IPS-20b (cell line): ENCODE results near the gene CPEB2.

Experiments
- H3K27ac ChIP-seq: one replicate; pipeline ENCODE4 v1.5.1; 2013; ENCODE audit warnings: low read length
- H3K27me3 ChIP-seq: 2 replicates; pipeline ENCODE4 v1.6.1; 2013; ENCODE audit warnings: mild to moderate bottlenecking, low read length, inconsistent platforms; ENCODE audit not compliant: insufficient read depth
- H3K36me3 ChIP-seq: 2 replicates; pipeline ENCODE4 v1.6.1; 2013; ENCODE audit warnings: low read depth, mild to moderate bottlenecking, inconsistent platforms, low read length, moderate library complexity; ENCODE audit not compliant: insufficient read depth
- H3K4me1 ChIP-seq: 2 replicates; pipeline ENCODE4 v1.6.1; 2013; ENCODE audit warnings: mild to moderate bottlenecking, control low read depth, inconsistent platforms, low read length, moderate library complexity; ENCODE audit not compliant: insufficient read depth
- H3K4me3 ChIP-seq: 2 replicates; pipeline ENCODE4 v1.5.1; 2013; ENCODE audit warnings: mild to moderate bottlenecking, low read length, inconsistent platforms
- H3K9ac ChIP-seq: 2 replicates; pipeline ENCODE4 v1.6.1; 2013; ENCODE audit warnings: low read depth, mild to moderate bottlenecking, inconsistent platforms, low read length, moderate library complexity
- H3K9me3 ChIP-seq: 2 replicates; pipeline ENCODE4 v1.6.1; 2013; ENCODE audit warnings: mild to moderate bottlenecking, low read depth, low read length, inconsistent platforms; ENCODE audit not compliant: insufficient read depth

Gene CPEB2

GRCh38 chr4:15001869-15002658 lies at the start of gene CPEB2:
Gene CPEB2 (plus strand): TSS chr4:15002481. CDS start chr4:15002674, 193 bp downstream.
- Histone ChIP-seq H3K9me3 (no peaks in the 10 kb centered on the region), H3K4me3 (peak within 1 kb of the TSS; percentile 84), H3K4me1 (peaks cover 16% of the 10 kb centered on the region), H3K27ac (no peak within 1 kb of the TSS), H3K9ac (peak within 1 kb of the TSS; percentile 56), H3K36me3 (no peaks in the 10 kb centered on the region), H3K27me3 (peaks cover 42% of the 10 kb centered on the region)

- no peaks in the 10 kb centered on the region for H3K27me3 ChIP-seq
- H3K27ac ChIP-seq: no peak overlapping the region
- H3K4me1 ChIP-seq: no peaks in the 10 kb centered on the region
- H3K9me3 ChIP-seq: no peaks in the 10 kb centered on the region
- H3K36me3 ChIP-seq: no peaks in the 10 kb centered on the region
- H3K4me3 ChIP-seq: no peak overlapping the region
- no peak overlapping the region for H3K9ac ChIP-seq
Observed at GRCh38 chr4:14958436-14958835, 43.8 kb upstream of the CPEB2 start.

- Histone ChIP-seq H3K4me1 (no peaks in the 10 kb centered on the region), H3K36me3 (no peaks in the 10 kb centered on the region), H3K9me3 (no peaks in the 10 kb centered on the region), H3K27ac (no peak overlapping the region), H3K9ac (no peak overlapping the region), H3K27me3 (no peaks in the 10 kb centered on the region), H3K4me3 (no peak overlapping the region)
Observed at GRCh38 chr4:14961292-14961691, 41.0 kb upstream of the CPEB2 start.

- Histone ChIP-seq H3K4me1 (no peaks in the 10 kb centered on the region), H3K27me3 (no peaks in the 10 kb centered on the region), H3K36me3 (no peaks in the 10 kb centered on the region), H3K9ac (no peak overlapping the region), H3K4me3 (no peak overlapping the region), H3K27ac (no peak overlapping the region), H3K9me3 (no peaks in the 10 kb centered on the region)
Observed at GRCh38 chr4:14965071-14965470, 37.2 kb upstream of the CPEB2 start.

GRCh38 chr4:14967982-14968381 lies 34.3 kb upstream of the CPEB2 start:
- Histone ChIP-seq H3K27ac (no peak overlapping the region), H3K27me3 (no peaks in the 10 kb centered on the region), H3K4me1 (no peaks in the 10 kb centered on the region), H3K9me3 (no peaks in the 10 kb centered on the region), H3K9ac (no peak overlapping the region), H3K4me3 (no peak overlapping the region), H3K36me3 (no peaks in the 10 kb centered on the region)

GRCh38 chr4:14977830-14978229 lies 24.5 kb upstream of the CPEB2 start:
- Histone ChIP-seq H3K4me1 (no peaks in the 10 kb centered on the region), H3K9ac (no peak overlapping the region), H3K27me3 (no peaks in the 10 kb centered on the region), H3K4me3 (no peak overlapping the region), H3K27ac (no peak overlapping the region), H3K9me3 (no peaks in the 10 kb centered on the region; the same call in 1 of the 2 replicates), H3K36me3 (no peaks in the 10 kb centered on the region)

GRCh38 chr4:14984448-14984847 lies 17.8 kb upstream of the CPEB2 start:
- H3K27me3 ChIP-seq: 0 out of 2 replicates have a peak, but pooled peaks cover 4% of the 10 kb centered on the region
- H3K9ac ChIP-seq: no peak overlapping the region
- no peak overlapping the region for H3K4me3 ChIP-seq
- no peak overlapping the region for H3K27ac ChIP-seq
- H3K4me1 ChIP-seq: no peaks in the 10 kb centered on the region; the same call in 1 of the 2 replicates
- no peaks in the 10 kb centered on the region for H3K36me3 ChIP-seq
- no peaks in the 10 kb centered on the region for H3K9me3 ChIP-seq

GRCh38 chr4:14985161-14985560 lies 17.1 kb upstream of the CPEB2 start:
- H3K4me3 ChIP-seq: no peak overlapping the region

GRCh38 chr4:14985843-14986242 lies 16.4 kb upstream of the CPEB2 start:
- Histone ChIP-seq H3K9me3 (no peaks in the 10 kb centered on the region), H3K36me3 (no peaks in the 10 kb centered on the region), H3K27ac (no peak overlapping the region), H3K4me1 (no peaks in the 10 kb centered on the region; the same call in 1 of the 2 replicates), H3K9ac (no peak overlapping the region), H3K4me3 (no peak overlapping the region), H3K27me3 (0 out of 2 replicates have a peak, but pooled peaks cover 4% of the 10 kb centered on the region)

More at GRCh38 chr4:14985161-14985560, 17.1 kb upstream of the CPEB2 start:
- Histone ChIP-seq H3K27me3 (0 out of 2 replicates have a peak, but pooled peaks cover 4% of the 10 kb centered on the region), H3K9me3 (no peaks in the 10 kb centered on the region), H3K9ac (no peak overlapping the region), H3K27ac (no peak overlapping the region), H3K4me1 (no peaks in the 10 kb centered on the region; the same call in 1 of the 2 replicates), H3K36me3 (no peaks in the 10 kb centered on the region)

- H3K4me3 ChIP-seq: no peak overlapping the region
- H3K9me3 ChIP-seq: no peaks in the 10 kb centered on the region
- no peaks in the 10 kb centered on the region for H3K36me3 ChIP-seq
- H3K27me3 ChIP-seq: 0 out of 2 replicates have a peak, but pooled peaks cover 4% of the 10 kb centered on the region
- no peaks in the 10 kb centered on the region; the same call in 1 of the 2 replicates for H3K4me1 ChIP-seq
- no peak overlapping the region for H3K27ac ChIP-seq
- H3K9ac ChIP-seq: no peak overlapping the region
Observed at GRCh38 chr4:14987054-14987453, 15.2 kb upstream of the CPEB2 start.

- no peaks in the 10 kb centered on the region for H3K36me3 ChIP-seq
- peaks cover 4% of the 10 kb centered on the region for H3K4me1 ChIP-seq
- no peak overlapping the region for H3K27ac ChIP-seq
- H3K27me3 ChIP-seq: 0 out of 2 replicates have a peak, but pooled peaks cover 4% of the 10 kb centered on the region
- H3K4me3 ChIP-seq: no peak overlapping the region
- H3K9me3 ChIP-seq: no peaks in the 10 kb centered on the region
- H3K9ac ChIP-seq: no peak overlapping the region
Observed at GRCh38 chr4:14990484-14990883, 11.8 kb upstream of the CPEB2 start.

GRCh38 chr4:14994242-14994641 lies 8.0 kb upstream of the CPEB2 start:
- Histone ChIP-seq H3K4me3 (no peak overlapping the region), H3K9me3 (no peaks in the 10 kb centered on the region), H3K9ac (no peak overlapping the region), H3K27ac (no peak overlapping the region), H3K4me1 (peaks cover 4% of the 10 kb centered on the region; the same call in 1 of the 2 replicates), H3K36me3 (no peaks in the 10 kb centered on the region), H3K27me3 (no peaks in the 10 kb centered on the region)
